H1 (cell line): ENCODE results near the gene RASEF.

Experiments
- ATF2 ChIP-seq: IDR thresholded peaks from 2 replicates; pipeline ENCODE4 v1.6.1; 2012; ENCODE audit warnings: low read length, inconsistent platforms
- ATF3 ChIP-seq: IDR thresholded peaks from 2 replicates; pipeline ENCODE4 v1.6.1; 2011; ENCODE audit warnings: low read depth, mild to moderate bottlenecking, low read length; ENCODE audit not compliant: insufficient read depth
- CTCF ChIP-seq, 3 experiments: IDR thresholded peaks; 1 replicate in 2 of 3; 2 replicates in 1 of 3; pipeline versions ENCODE4 v1.5.1 to v1.6.1; 2011; ENCODE audit warnings: low read length in 3 of 3, mild to moderate bottlenecking in 3 of 3, inconsistent platforms in 2 of 3, low read depth in 1 of 3, moderate library complexity in 1 of 3; ENCODE audit not compliant: insufficient read depth in 1 of 3; ENCODE audit errors: control extremely low read depth in 1 of 3
- EZH2 ChIP-seq: fragments of 200-600 bp; sonication (generic); IDR thresholded peaks from 2 replicates; pipeline ENCODE4 v1.7.1; 2012; ENCODE audit warnings: low read depth, mild to moderate bottlenecking, moderate library complexity, low read length, inconsistent platforms; ENCODE audit not compliant: severe bottlenecking
- GTF2F1 ChIP-seq: IDR thresholded peaks from 2 replicates; pipeline ENCODE4 v1.6.1; 2012; ENCODE audit warnings: low read depth, low read length, improper control_type of control experiment, borderline replicate concordance
- NANOG ChIP-seq: IDR thresholded peaks from 2 replicates; pipeline ENCODE4 v1.6.1; 2011; ENCODE audit warnings: low read length, low read depth, mild to moderate bottlenecking, inconsistent platforms; ENCODE audit not compliant: insufficient read depth, poor library complexity, severe bottlenecking
- POLR2A ChIP-seq, 2 experiments: IDR thresholded peaks; 1 replicate in 1 of 2; 2 replicates in 1 of 2; pipeline ENCODE4 v1.6.1; 2011; ENCODE audit warnings: low read depth in 2 of 2, low read length in 2 of 2, mild to moderate bottlenecking in 2 of 2; ENCODE audit errors: control extremely low read depth in 1 of 2
- POLR2AphosphoS5 ChIP-seq: IDR thresholded peaks from 2 replicates; pipeline ENCODE4 v1.6.1; 2011; ENCODE audit warnings: low read depth, low read length
- POU5F1 ChIP-seq: IDR thresholded peaks from 2 replicates; pipeline ENCODE4 v1.6.1; 2011; ENCODE audit warnings: low read depth, mild to moderate bottlenecking, low read length, moderate library complexity
- RAD21 ChIP-seq, 2 experiments: IDR thresholded peaks in 1 of 2; conservative IDR thresholded peaks in 1 of 2; 2 replicates each; pipeline ENCODE4 v1.6.1; 2011; ENCODE audit warnings: low read depth in 2 of 2, low read length in 2 of 2, improper control_type of control experiment in 1 of 2, inconsistent platforms in 1 of 2, mild to moderate bottlenecking in 1 of 2, moderate library complexity in 1 of 2

- TF ChIP-seq RAD21 (IDR thresholded peaks at IDR 0.05 in 1 of 2, conservative IDR thresholded peaks at IDR 0.05 in 1 of 2; ENCODE audit: low read depth in 2 of 2, low read length in 2 of 2) (no peak), CTCF (IDR thresholded peaks at IDR 0.05; ENCODE audit: control extremely low read depth in 1 of 3, insufficient read depth in 1 of 3, low read depth in 1 of 3, low read length in 3 of 3) (no peak), POLR2AphosphoS5 (no peak), GTF2F1 (no peak), ATF2 (no peak), NANOG (no peak), ATF3 (no peak), POLR2A (IDR thresholded peaks at IDR 0.05; ENCODE audit: control extremely low read depth in 1 of 2, low read depth in 2 of 2, low read length in 2 of 2) (no peak), EZH2 (no peak), POU5F1 (no peak)
Observed at GRCh38 chr9:82989929-82990328, 73.0 kb downstream of the RASEF start.
